HG02678 (cell line): ENCODE data around the gene CLDN22.

Experiments
- ATAC-seq: cut with Tn5 transposase; IDR thresholded peaks from one replicate; pipeline ENCODE4 v1.9.1; 2021; ENCODE audit warnings: mild to moderate bottlenecking, moderate library complexity; ENCODE audit not compliant: unreplicated experiment

Gene CLDN22

DNA sequence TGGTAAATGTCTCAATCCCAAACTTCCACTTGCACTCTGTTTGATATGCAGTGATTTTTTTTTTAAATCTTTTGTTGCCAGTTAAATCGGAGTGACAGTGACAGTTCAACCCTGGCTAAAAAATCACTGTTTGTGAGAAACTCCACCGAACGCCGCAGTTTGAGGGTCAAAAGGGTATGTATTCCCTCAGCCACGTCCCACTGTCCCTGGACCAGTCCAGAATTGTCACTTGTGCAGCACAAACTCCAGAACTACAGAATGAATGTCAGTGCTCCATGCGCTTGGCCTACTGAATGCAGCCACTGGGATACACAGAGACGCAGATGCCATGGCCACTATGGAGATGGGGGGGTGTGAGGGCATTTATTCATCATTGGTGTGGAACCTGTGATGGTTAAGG, 34.2 kb downstream of the CLDN22 start:
- ATAC-seq: no peak

GRCh38 chr4:183284965-183285364, 35.1 kb downstream of the CLDN22 start:
- no peak for ATAC-seq

DNA sequence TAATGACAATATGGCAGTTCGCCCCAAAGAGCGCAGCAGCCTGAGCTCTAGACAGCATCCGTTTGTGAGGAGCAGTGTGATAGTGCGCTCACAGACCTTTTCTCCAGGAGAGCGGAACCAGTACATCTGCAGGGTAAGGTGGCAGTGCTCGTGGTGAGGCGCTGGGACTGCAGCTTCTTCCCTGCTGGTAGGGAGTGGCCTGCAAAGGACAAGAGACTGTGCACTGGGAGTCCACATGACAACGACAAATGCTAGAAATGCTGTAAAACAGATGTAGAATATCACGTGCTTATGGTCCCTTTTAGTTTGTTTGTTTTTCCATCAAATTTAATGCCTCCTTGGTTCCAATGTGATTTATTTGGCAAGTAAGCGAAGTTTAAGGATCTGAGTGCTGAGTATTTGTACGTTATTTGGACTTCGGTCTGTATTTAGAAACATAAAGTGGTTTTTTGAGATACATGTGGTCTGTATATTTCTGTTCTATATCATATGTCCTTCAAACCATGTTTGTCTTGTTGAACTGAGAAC, 35.8 kb downstream of the CLDN22 start:
- ATAC-seq: no peak

DNA sequence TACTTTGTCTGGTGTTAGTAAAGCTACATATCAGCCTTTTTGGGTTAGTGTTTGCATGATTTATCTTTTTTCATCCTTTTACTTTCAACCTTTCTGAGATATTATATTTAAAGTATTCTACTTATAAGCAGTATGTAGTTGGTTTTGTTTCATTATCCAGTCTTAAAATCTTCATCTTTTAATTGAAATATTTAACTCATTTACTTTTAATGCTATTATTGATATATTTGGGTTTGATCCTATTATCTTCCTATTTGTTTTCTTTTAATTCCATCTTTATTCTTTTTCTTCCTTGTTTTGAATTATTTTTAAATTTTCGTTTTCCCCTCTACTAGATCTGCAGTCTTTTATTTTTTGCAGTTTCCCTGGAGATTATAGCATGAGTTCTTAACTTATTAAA, 44.0 kb downstream of the CLDN22 start:
- ATAC-seq: no peak

DNA sequence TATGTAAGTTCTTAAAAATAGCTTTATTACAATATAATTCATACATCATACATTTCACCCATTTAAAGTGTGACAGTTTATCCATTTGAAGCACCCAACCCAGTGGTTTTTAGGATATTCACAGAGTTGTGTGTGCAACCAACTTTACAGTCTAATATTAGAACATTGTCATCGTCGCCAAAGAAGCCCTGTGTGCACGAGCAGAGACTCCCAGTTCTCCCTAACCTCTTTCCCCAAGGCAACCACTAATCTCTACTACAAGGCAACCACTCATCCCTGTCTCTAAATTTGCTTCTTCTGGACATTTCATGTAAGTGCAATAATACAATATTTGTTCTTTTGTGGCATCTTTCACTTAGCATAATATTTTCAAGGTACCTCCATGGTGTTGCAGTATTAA, 47.7 kb downstream of the CLDN22 start:
- no peak for ATAC-seq

GRCh38 chr4:183268556-183268955, 51.5 kb downstream of the CLDN22 start:
- ATAC-seq: no peak
